Measurements from ENCODE around the gene SYNGR2.

DNA sequence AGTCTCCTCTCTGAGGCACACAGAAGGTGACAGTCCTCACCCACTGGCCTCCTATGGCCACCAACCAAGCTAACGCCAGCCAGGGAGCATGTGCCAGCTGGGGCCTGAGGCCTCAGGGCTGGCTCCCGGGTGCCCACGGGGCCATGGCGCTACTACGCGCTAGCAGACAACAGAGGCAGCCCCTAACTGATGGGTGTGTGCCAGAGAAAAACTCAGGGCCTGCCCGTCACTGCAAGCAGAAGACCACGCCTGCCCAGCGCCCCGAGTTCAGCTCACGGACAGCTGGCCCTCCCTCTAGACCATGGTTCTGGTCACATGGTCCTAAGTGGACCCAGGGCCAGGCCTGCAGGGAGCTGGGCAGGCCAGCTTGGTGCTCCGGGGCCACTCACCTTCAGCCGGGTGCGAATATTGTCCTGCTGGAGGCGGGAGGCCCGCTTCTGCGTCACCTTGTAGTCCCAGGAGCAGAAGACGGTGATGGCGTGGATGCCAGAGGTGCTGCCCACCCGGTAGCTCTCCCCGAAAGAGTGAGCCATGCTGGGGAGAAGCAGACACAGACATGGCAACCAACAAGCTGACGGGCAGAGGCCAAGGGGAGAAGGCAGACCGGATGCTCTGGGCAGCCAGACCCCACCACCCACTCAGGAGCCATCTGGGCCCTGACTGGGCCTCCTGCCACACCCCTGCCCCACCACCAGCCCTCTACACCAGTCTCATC lies 46.0 kb upstream of the SYNGR2 start:
- TF ChIP-seq ZNF274 (IDR thresholded peaks at IDR 0.05; ENCODE audit: low read depth, low read length) (no peak), YY1 (IDR thresholded peaks at IDR 0.05; ENCODE audit: insufficient read depth, insufficient read length) (no peak), SUZ12 (IDR thresholded peaks at IDR 0.05; ENCODE audit: extremely low read depth, insufficient read depth, insufficient read length) (no peak)

Measured in NT2/D1 (cell line).